Measurements from ENCODE around the gene AP3D1.
A peak's percentile ranks its signal among the peaks of the same experiment; 100 is the strongest.
"Not testable (repeated sequence)": the region's sequence is repeated elsewhere in the genome, so short reads cannot be mapped to it uniquely, and the experiment has no call there.

Gene AP3D1

DNA sequence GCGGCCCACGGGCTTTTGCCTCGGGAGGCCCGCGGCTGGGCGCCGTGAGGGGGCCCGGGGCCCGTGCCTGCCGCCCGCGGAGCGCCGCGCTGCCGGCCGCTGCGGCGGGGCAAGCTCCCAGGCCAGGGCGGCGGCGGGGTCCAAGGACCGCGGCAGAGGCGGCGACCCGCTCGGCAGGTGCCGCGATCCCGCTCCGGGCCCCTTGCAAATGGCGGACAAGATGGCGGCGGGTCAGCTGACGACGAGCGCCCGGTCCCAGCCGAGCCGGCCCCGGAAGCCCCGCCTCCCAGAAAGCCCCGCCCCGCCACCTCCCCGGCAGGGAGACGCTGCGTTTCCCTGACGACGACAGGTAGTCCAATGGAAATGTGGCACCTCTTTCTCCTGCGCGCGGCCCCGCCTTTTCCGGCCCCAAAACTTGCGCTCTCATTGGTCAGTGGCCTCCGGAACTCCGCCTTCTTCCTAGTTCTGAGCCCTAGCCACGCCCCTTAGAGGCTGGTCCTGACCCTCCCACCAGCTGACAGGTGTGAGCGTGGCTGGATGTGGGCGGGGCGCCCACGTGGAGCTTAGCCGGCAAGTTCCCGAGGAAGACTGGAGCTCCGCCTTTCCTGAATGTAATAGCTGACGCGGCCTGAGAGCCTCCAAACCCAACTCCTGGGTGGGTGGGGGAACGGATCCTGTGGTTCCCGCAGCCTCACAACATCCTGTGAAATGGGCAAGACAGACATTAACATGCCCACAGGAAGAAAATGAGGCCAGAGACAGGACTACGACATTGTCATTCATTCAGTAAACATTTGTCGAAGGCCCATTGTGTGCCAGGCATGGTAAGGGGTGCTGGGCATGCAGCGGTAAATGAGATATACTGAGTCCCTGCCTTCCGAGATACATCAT lies at the start of gene AP3D1:
TSS of gene AP3D1 (minus strand) at position 228 of the 891 bp plus-strand sequence. CDS start 232 bp downstream, outside the sequence.
- DNase-seq = peak; percentile 97

DNA sequence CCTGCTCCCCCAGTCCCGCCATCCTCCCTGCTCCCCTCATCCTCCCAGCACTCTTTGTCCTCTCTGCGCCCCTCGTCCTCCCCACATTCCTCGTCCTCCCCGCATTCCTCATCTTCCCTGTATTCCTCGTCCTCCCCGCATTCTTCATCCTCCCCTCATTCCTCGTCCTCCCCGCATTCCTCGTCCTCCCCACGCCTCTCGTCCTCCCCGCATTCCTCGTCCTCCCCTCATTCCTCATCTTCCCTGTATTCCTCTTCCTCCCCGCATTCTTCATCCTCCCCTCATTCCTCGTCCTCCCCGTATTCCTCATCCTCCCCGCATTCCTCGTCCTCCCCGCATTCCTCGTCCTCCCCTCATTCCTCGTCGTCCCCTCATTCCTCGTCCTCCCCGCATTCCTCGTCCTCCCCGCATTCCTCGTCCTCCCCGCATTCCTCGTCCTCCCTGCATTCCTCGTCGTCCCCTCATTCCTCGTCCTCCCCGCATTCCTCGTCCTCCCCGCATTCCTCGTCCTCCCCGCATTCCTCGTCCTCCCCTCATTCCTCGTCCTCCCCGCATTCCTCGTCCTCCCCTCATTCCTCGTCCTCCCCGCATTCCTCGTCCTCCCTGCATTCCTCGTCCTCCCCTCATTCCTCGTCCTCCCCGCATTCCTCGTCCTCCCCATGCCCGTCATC lies 49.4 kb upstream of the AP3D1 start:
- not testable (repeated sequence) for DNase-seq

DNA sequence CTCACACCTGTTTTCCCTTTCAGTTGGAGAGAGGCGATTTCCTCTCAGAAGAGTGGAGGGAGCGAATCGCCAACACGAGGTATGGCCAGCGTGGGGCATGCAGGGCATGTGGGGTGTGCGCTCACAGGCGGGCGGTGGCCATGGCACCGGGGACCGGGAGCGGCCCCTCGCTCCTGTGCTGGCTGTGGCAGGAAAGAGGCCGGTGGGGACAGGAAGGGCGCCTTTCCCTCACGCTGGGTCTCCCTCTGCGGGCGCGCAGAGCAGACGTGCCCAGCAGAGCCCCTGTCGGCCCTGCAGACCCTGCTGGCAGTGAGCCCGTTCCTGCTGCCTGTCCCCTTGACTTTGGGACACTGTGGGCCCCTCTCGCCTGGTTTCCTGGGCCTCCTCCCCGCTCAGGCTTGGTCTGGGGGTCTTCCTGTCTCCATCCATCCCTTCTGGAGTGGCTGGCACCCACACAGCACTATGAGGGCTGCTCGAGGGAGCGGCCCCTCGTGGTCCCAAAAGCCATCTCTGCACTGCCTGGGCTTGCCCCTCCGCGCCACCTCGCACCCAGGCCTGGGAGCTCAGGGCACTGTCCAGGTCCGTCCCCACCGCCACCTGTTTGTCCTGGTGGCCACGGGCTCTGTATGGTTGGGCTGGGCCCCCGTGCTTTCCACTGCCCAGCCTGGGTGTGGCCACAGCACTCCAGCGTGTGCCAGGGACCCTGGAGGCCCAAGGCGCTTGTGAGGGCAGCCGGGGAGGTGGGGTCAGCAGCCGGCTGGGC lies 48.7 kb upstream of the AP3D1 start:
- no peak for DNase-seq

DNA sequence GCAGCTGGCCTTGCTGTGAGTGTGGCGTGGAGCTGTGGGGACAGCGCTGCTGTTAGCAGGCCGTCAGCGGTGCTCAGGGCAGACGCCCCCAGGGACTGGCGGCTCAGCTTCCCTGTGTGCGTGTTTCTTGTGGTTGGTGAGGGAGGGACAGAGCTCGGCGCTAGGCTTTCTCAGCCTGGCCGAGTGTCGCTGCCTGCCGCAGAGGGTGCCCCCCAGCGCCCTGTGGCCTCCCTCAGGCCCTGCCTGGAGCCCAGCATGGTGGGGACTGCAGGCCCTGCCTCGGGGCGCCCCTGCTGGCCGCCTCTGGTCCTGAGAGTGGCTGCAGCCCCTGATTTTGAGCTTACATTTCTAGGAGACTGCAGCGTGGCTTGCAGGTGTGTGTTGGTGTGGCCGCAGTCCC lies 47.8 kb upstream of the AP3D1 start:
- no peak for DNase-seq

DNA sequence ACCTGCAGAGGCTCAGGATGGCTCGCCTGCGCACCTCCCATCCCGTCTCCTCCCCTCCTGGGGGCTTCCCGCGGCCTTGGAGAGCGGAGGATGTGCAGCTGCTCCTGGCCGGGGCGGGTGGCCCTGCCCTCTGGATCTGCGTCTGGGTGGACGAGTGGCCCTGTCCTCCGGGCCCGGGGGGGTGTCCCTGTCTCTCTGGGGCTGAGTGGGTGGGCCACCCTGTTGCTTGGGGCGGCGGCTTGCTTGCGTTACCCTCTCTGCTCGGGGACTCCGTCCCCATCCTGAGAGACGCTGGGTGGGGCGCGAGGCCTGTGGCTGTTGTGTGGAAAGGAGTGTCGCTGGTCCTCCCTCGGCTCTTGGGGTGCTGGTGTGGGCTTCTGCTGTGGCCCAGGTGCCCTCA lies 47.0 kb upstream of the AP3D1 start:
- DNase-seq = no peak

- no peak for DNase-seq
Measured at GRCh38 chr19:2197270-2197669, 45.9 kb upstream of the AP3D1 start.

DNA sequence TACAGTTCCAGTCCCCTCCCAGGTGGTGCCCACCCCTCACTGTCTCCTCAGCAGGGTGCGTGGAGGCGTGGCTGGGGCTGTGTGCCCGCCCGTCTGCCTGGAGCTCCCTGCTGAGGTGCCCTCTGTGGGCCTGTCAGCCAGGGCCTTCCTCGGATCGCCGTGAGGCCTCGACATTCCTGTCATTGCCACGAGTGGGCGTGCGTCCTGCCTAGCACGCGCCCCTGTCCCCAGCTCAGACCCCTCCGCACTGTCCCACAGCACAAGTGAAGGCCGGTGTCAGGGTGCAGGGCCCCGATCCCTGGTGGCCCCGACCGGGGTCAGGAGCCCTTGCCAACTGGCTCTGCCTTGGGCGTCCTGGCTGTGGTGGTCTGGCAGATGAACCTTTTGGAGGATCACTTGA lies 44.5 kb upstream of the AP3D1 start:
- DNase-seq = no peak

DNA sequence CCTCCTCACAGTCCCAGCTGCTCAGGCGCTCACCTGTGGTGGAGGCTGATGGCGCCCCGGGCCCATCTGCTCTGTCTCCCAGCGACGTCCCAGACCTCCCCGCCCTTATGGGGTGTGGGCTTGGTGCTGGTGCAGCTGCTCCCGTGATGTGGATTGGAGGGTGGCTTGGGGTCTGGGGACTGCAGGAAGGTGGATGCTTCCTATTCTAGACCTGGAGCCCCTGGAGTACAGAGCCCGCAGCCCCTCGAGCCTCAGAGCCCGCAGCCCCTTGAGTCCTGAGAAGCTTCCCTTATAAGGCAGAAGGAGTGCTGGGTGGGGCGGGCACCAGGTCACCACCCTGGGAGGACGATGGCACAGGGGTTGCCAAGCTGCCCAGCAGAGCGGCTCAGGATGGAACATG lies 44.0 kb upstream of the AP3D1 start:
- no peak for DNase-seq

GRCh38 chr19:2194513-2195078 lies 43.2 kb upstream of the AP3D1 start:
- peak; percentile 74 for DNase-seq

DNA sequence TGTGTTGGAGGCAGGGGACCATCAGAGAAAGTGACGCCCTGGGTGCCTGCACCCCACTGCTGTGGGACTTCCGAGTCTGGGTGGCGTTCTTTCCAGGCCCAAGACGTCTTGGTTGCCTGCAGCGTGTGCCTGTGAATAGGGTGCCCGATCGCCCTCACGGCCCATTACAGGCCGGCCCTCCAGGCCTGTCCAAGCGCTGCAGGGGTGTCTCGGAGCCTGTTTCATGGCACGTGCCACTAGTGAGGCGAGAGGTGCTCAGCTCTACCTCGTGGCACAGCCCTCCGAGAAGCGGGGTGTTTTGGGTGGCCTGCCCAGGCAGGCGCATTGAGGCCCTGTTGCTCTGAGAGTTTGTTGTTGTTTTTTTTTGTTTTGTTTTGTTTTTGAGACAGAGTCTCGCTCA lies 42.4 kb upstream of the AP3D1 start:
- no peak for DNase-seq

GRCh38 chr19:2192862-2193261 lies 41.5 kb upstream of the AP3D1 start:
- no peak for DNase-seq

GRCh38 chr19:2191456-2192310 lies 40.3 kb upstream of the AP3D1 start:
- no peak for DNase-seq

GRCh38 chr19:2190848-2191455 lies 39.6 kb upstream of the AP3D1 start:
- DNase-seq = no peak

- no peak for DNase-seq
Measured at GRCh38 chr19:2189880-2190279, 38.5 kb upstream of the AP3D1 start.

GRCh38 chr19:2188708-2189385 lies 37.5 kb upstream of the AP3D1 start:
- DNase-seq = no peak

- DNase-seq = no peak
Measured at GRCh38 chr19:2187159-2187558, 35.8 kb upstream of the AP3D1 start.

GRCh38 chr19:2186071-2186846 lies 34.9 kb upstream of the AP3D1 start:
- DNase-seq = no peak

DNA sequence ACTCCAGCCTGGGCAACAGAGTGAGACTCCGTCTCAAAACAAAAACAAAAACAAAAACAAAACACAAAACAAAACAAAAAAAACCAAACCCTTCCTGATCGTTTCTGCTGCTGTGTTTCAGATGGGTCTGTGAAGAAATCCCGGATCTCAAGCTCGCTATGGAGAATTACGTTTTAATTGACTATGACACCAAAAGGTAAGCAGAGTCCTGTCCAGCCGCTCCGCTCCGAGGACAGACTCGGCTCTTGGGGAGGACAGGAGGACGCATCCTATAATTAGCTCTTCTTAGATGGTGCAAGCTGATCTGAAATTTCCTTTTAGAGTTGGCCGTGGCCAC lies 34.3 kb upstream of the AP3D1 start:
- DNase-seq = no peak

DNA sequence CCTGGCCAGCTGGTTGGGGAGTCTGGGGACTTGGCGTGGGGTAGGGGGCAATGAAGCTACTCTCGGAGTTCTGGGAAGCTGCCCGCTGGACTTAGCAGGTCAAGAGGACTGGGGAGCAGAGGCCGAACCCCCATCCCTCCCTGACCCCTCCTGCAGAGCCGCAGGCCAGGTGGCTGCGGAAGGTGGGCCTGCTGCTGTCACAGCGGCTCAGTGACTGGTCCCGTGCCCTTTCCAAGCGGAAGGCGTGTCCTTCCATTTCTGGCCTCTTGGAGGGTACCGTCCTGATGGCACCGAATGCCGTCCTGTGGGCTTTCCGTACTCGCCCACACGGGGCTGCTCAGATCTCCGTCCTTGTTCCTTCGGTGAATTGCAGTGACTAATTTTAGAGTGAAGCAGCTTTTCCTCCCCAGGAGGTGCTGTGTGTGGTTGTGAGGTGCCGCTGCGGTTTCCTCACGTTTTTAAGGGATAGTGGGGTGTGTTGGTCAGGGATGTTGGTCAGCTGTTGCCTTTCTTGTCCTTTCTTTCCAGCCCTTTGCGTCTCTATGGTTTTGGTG lies 33.1 kb upstream of the AP3D1 start:
- no peak for DNase-seq

DNA sequence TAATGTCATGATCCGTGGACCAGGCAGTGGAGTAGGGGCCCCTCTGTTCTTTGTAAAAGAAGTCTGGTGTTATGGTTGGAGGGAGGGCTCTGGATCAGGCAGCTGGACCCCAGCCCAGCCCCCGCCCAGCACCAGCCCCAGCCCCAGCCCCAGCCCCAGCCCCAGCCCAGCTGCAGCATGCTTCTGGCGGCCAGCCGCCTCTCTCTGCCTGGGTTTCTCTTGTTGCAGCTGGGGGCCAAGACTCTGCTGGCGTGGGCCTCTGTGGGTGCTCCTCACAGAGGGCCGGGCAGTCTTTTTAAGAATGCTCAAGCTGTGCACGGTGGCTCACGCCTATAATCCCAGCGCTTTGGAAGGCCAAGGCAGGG lies 30.2 kb upstream of the AP3D1 start:
- DNase-seq = no peak

Data from NCI-H1694 treated with DMSO at 0.1 percent for 48 hours (cell line).